ENCODE data around the gene NTMT2. TPM values are rescaled to one million over a fixed set of nuclear protein-coding genes. Genes with fewer than 3 reads are reported as not detected.
"Not testable (repeated sequence)": the region's sequence is repeated elsewhere in the genome, so short reads cannot be mapped to it uniquely, and the experiment has no call there.

NTMT2 gene
- total RNA-seq, 2 donors from 2014 or later: not detected

DNA sequence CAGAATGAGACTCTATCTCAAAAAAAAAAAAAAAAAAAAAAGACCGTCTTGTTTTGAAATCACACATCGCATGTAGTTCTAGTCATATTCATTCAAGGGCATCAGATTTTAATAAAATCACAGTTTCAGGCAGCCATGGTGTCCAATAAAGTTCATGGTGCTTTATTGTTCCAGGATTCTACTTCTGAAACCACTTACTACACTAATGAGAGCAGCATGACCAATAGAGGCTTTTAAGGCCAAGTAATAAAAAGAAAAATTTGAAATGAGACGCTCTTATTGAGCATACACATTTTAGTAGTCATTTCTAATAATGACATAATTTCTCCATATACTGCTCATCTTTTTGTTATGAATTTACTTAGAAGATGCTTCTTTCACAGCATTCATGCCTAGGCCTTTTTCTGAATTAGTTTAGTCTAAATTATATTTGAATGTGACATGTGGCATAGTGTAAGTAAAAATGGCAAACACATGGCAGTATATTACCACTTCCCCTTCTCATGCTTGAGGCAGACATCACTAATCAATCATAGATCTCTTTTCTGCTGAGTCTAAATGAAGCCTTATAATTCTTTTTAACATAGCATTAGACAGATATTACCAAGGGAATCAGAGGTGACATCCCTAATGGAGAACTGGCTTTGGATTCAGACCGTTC, 18.5 kb downstream of the NTMT2 start:
- H3K9me3 ChIP-seq: no peaks in the 10 kb centered on the region
- no peak for DNase-seq (ENCODE audit: low spot score)
- H3K27ac ChIP-seq: no peak overlapping the region
- H3K36me3 ChIP-seq: no peaks in the 10 kb centered on the region
- intact Hi-C loops (cut with DNase I): no loop called here
- H3K27me3 ChIP-seq (replicated peaks; ENCODE audit: insufficient read depth): no peaks in the 10 kb centered on the region
- no peak overlapping the region for H3K4me3 ChIP-seq
- H3K4me1 ChIP-seq (replicated peaks): no peaks in the 10 kb centered on the region
- no peak for TF ChIP-seq POLR2A (IDR thresholded peaks at IDR 0.05)
- TF ChIP-seq, protein P1, sequence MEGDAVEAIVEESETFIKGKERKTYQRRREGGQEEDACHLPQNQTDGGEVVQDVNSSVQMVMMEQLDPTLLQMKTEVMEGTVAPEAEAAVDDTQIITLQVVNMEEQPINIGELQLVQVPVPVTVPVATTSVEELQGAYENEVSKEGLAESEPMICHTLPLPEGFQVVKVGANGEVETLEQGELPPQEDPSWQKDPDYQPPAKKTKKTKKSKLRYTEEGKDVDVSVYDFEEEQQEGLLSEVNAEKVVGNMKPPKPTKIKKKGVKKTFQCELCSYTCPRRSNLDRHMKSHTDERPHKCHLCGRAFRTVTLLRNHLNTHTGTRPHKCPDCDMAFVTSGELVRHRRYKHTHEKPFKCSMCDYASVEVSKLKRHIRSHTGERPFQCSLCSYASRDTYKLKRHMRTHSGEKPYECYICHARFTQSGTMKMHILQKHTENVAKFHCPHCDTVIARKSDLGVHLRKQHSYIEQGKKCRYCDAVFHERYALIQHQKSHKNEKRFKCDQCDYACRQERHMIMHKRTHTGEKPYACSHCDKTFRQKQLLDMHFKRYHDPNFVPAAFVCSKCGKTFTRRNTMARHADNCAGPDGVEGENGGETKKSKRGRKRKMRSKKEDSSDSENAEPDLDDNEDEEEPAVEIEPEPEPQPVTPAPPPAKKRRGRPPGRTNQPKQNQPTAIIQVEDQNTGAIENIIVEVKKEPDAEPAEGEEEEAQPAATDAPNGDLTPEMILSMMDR (IDR thresholded peaks at IDR 0.05): no peak
- TF ChIP-seq POLR2AphosphoS5 (IDR thresholded peaks at IDR 0.05): no peak
- whole genome bisulfite sequencing: 92% methylated on average over 4 of the region's 4 CpGs

DNA sequence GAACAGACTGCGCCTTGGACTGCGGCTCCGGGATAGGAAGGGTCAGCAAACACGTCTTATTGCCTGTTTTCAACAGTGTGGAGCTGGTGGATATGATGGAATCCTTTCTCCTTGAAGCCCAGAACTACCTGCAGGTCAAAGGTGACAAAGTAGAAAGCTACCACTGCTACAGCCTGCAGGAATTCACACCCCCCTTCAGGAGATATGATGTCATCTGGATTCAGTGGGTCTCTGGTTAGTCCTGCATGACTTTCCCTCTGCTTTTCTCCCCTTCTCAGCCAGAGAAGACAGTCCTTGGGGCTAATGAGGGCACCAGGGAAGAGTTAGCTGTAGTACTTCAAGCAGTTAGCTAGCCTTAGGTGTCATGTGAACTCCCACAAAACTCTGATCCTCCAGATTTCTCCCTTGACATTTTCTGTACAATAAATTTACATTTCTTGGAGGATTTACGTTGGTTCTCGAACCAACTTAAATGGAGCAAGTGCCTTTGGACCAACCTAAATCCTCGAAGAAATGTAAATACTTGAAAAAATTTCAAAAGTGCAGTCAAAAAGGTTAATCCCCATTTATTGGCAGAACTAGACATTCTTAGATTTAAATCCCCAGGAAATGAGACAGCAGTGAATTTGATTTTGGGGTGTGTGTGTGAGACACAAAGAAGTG, 20.9 kb downstream of the NTMT2 start:
- TF ChIP-seq POLR2A (IDR thresholded peaks at IDR 0.05): no peak
- intact Hi-C loops (cut with DNase I): no loop called here
- H3K36me3 ChIP-seq: no peaks in the 10 kb centered on the region
- H3K4me3 ChIP-seq: no peak overlapping the region
- no peaks in the 10 kb centered on the region for H3K27me3 ChIP-seq (replicated peaks; ENCODE audit: insufficient read depth)
- DNase-seq (ENCODE audit: low spot score): no peak
- H3K4me1 ChIP-seq (replicated peaks): no peaks in the 10 kb centered on the region
- WGBS: 80% methylated on average over 7 of the region's 7 CpGs
- no peaks in the 10 kb centered on the region for H3K9me3 ChIP-seq
- H3K27ac ChIP-seq: no peak overlapping the region

DNA sequence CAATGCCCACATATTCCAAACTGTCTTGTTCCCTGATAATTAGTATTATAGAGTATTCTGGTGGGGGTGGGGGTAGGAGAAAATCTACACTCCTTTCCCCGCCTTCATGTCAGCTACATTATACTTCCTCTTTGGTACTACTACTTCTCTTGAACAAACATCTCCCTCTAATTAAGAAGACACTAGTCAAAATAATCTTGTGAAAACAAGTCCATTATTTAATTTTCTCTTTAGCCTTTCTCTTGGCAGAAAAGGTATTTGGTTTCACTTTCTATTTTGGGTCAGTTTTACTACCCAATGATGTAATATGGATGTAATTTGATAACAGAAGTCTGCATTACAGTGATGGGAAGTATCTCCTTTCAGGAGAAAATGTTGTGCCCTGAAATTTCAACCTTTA, 22.5 kb downstream of the NTMT2 start:
- Histone ChIP-seq H3K27ac (no peak overlapping the region), H3K36me3 (no peaks in the 10 kb centered on the region), H3K9me3 (no peaks in the 10 kb centered on the region), H3K4me1 (replicated peaks) (no peaks in the 10 kb centered on the region), H3K27me3 (replicated peaks; ENCODE audit: insufficient read depth) (no peaks in the 10 kb centered on the region), H3K4me3 (no peak overlapping the region)
- intact Hi-C loops (cut with DNase I): no loop called here
- DNase-seq (ENCODE audit: low spot score): no peak
- TF ChIP-seq POLR2AphosphoS5 (IDR thresholded peaks at IDR 0.05): no peak
- TF ChIP-seq, protein P1 (IDR thresholded peaks at IDR 0.05): no peak
- no peak for TF ChIP-seq POLR2A (IDR thresholded peaks at IDR 0.05)
- 22% methylated on average over 1 of the region's 1 CpG for WGBS

DNA sequence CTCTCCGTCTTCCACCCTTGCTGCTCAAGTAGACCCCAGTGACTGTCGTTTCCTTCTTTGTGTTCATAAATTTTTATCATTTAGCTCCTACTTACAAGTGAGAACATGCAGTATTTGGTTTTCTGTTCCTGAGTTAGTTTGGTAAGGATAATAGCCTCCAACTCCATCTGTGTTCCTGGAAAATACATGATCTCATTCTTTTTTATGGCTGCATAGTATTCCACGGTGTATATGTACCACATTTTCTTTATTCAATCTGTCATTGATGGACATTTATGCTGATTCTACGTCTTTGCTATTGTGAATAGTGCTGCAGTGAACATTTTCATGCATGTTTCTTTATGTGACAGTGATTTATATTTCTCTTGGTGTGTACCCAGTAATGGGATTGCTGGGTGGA, 24.8 kb downstream of the NTMT2 start:
- H3K4me1 ChIP-seq (replicated peaks); H3K9me3 ChIP-seq; H3K36me3 ChIP-seq; H3K27me3 ChIP-seq (replicated peaks; ENCODE audit: insufficient read depth); H3K4me3 ChIP-seq; intact Hi-C loops (cut with DNase I); DNase-seq (ENCODE audit: low spot score); H3K27ac ChIP-seq: not testable (repeated sequence)
- WGBS: 88% methylated on average over 4 of the region's 4 CpGs

DNA sequence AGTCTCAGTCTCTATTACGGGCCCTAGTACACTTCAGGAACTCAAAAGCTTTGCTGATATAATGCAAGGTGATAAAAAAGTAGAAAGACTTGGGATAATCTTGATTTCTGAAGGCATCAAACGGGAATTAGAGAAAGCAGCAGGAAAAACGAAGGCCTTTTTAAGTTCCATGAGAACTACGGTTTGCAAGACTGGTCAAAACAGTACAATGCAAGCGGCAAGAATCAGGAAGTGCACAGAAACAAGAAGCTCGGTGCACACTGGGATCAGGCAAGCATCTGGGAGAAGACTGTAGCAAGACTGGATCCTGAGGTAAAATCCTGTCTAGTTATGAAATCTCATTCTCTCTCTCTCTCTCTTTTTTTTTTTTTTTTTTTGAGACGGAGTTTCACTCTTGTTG, 28.6 kb downstream of the NTMT2 start:
- no peaks in the 10 kb centered on the region for H3K4me1 ChIP-seq (replicated peaks)

More for the DNA sequence above, 28.6 kb downstream of the NTMT2 start:
- no peaks in the 10 kb centered on the region for H3K36me3 ChIP-seq
- no peak overlapping the region for H3K27ac ChIP-seq
- no peaks in the 10 kb centered on the region for H3K27me3 ChIP-seq (replicated peaks; ENCODE audit: insufficient read depth)
- intact Hi-C loops (cut with DNase I): no loop called here
- TF ChIP-seq POLR2AphosphoS5 (IDR thresholded peaks at IDR 0.05): no peak
- no peak for TF ChIP-seq POLR2A (IDR thresholded peaks at IDR 0.05)
- TF ChIP-seq, protein P1 (IDR thresholded peaks at IDR 0.05): no peak
- 93% methylated on average over 7 of the region's 7 CpGs for WGBS
- H3K4me3 ChIP-seq: no peak overlapping the region
- H3K9me3 ChIP-seq: no peaks in the 10 kb centered on the region
- DNase-seq (ENCODE audit: low spot score): no peak
